Skin of body (tissue), 2 donors: ENCODE measurements around the gene ECM2. TPM values are rescaled to one million over a fixed set of nuclear protein-coding genes. Genes with fewer than 3 reads are reported as not detected.
A peak's percentile ranks its signal among the peaks of the same experiment; 100 is the strongest.
"Not testable (repeated sequence)": the region's sequence is repeated elsewhere in the genome, so short reads cannot be mapped to it uniquely, and the experiment has no call there.

Experiments used
- DNase-seq: peaks from one replicate; lab custom pipeline; 2025; lab: John Stamatoyannopoulos, UW
- total RNA-seq: library from RNA; depleted of rRNA; stranded (reverse); fragments of >200 nt; gene quantifications from one replicate; pipeline ENCODE4 v1.2.3, GENCODE V29; 2014

Gene ECM2
- total RNA-seq = 77.1 TPM

- peak; percentile 80 for DNase-seq
These were observed at the start of gene ECM2 for GRCh38 chr9:92535940-92536850. ECM2 (minus strand) TSS chr9:92535990; CDS start chr9:92522866, 13,124 bp downstream.

DNA sequence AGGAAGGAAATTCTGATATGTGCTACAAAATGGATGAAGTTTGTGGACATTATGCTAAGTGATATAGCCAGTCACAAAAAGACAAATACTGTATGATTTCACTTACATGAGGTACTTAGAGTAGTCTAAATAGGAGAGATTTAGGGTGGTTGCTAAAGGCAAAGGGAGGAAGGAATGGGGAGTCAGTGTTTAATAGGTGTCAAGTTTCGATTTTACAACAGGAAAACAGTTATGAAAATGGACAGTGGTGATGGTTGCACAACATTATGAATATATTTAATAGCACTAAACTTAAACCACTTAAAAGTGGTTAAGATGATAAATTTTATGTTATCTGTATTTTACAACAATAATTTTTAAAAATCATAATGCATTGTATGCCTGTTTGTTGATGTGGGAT lies 40.4 kb upstream of the ECM2 start:
- no peak for DNase-seq

GRCh38 chr9:92573612-92574011 lies 37.8 kb upstream of the ECM2 start:
- DNase-seq = not testable (repeated sequence)

- not testable (repeated sequence) for DNase-seq
These were observed 36.1 kb upstream of the ECM2 start for GRCh38 chr9:92571871-92572270.

- DNase-seq = peak; percentile 11
These were observed 29.2 kb upstream of the ECM2 start for GRCh38 chr9:92564982-92565381.

DNA sequence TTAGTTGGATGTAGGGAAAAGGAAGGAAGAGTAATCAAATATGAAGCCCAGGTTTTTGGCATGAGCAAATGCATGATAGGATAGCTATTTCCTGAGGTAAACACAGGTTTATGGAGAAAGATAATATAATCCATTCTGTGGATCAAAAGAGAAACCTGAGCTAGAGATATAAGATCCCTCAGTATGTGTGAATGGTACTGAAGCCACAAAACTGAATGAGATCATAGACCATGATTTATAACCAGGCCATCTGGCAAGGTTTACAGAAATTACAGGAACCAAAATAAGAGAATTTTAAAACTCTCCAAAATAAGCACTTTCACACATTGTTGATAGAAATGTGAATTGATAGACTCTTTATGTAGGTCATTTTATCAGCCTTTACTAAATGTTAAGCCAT lies 28.7 kb upstream of the ECM2 start:
- DNase-seq = peak; percentile 9

GRCh38 chr9:92563116-92564100 lies 27.6 kb upstream of the ECM2 start:
- peak; percentile 35 for DNase-seq

- peak; percentile 79 for DNase-seq
These were observed 26.7 kb upstream of the ECM2 start for GRCh38 chr9:92562461-92562967.

DNA sequence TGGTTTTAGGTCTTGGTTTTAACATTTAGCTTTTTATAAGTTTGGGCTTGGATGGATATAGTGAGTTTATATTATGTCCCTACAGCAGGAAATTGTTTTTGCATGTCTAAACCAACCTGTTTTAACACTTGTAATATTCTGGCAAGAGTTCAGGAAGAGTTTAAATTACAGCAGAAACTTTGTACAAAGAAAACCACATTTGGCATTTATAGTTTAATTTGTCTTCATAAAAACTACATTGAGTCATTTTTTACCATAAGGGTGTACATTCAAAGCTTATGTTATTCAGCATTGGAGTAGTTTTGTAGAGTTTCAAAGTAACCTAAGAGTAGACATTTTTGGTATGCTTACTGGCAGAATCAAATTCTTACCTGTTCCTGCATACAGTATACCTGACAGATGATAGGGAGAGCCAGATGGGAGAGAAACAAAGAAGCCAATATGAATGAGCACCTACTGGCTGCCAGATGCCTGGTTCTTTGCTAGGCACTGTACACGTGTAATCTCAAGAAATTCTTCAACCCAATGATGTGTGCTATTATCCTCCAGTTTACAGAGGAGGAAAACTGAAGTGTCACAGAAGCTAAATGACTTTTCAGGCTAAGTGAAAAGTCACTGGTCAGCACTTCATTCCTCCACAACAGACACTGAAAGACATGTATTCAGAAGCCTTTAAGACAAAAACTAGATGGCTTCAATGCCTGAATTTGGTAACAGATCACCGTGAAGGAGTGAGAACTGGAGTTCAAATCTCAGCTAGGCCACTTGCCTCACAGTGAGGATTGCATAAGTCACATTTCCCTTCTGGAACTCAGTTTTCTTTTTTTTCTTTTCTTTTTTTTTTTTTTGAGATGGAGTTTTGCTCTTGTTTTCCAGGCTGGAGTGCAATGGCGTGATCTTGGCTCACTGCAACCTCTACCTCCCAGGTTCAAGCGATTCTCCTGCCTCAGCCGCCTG lies 25.9 kb upstream of the ECM2 start:
- DNase-seq = peak; percentile 34

DNA sequence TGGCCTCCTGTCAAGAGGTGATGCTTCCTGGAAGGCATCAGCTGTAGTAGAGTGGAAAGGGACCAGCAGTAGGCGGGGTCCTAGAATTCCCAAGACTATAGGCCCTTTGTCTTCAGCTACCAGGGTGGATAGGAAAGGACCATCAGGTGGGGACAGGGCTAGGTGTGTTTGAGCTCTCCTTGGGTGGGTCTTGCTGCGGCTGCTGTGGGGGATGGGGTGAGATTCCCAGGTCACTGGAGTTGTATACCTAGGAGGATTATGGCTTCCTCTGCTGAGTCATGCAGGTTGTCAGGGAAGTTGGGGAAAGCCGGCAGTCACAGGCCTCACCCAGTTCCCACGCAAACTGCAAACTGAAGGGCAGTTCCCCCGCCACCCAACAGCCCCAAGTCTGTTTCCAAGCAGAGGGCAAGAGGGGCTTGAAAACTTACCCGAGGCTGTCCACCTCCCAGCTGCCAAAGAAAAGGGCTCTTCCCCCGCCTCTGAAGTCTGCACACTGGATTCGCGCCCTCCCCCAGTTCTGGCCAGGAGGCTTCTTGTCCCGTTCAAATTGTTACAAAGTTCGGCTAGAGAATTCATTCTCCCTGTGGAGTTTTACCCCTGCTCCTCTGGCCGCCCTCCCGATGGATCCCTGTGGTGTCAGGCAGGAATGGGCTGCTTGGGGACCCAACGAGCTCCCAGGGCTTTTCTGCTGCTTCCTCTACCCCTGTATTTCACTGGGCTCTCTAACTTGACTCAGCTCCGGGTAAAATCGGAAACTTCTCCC lies 23.0 kb upstream of the ECM2 start:
- no peak for DNase-seq

DNA sequence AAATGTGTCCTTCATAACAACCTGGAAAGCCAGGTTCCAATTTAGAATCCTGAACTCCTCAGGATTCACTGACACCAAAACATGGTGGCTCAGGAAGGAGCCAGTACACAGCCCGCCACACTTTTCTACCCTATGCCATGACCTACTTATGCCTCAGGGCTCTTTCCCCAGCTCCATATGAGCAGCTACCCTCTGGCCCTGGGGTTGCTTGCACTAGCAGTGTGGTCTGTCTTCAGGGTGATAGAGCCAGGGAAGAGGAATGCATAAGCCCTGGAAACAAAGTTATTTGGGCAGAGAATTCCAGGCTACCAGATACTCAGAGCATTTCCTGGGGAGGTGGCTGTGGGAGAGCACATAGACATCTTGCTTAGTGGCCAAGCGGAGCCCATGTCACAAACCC lies 15.0 kb upstream of the ECM2 start:
- DNase-seq = no peak

DNA sequence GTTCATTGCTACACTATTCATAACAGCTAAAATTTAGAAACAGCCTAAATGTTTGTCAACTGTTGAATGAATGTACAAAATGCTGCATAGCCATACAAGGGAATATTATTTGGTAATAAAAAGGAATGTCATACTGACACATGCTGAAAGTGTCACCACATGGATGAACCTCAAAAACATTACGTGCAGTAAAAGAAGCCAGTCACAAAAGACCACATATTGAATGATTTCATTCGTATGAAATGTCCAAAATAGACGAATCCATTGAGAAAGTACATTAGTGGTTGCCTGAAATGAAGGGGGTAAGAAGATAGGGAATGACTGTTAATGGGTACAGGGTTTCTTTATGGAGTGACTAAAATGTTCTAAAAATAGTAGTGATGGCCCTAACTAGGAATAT lies 11.6 kb upstream of the ECM2 start:
- no peak for DNase-seq

- DNase-seq = no peak
These were observed 9.3 kb upstream of the ECM2 start for GRCh38 chr9:92545002-92545510.

- DNase-seq = no peak
These were observed 8.2 kb upstream of the ECM2 start for GRCh38 chr9:92543972-92544371.

DNA sequence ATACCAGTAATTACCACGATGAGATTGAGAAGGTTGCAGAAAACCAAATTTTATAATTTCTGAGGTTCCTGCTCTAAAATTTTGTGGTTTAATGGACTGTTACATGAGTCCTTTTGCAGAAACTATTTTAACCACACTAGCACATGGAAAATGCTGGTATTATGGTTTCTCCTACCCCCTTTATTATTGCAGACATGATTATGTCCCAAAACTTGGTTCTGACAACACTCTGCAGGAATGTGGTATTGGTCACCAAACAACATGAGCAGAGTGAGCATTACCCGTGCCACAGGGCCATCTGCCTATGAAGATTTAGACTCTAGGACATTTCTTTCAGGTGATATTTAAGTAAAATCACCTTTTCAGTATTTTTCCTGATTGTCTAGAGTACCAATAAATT lies 2.8 kb upstream of the ECM2 start:
- DNase-seq = no peak

- DNase-seq = no peak
These were observed 1.1 kb downstream of the ECM2 start for GRCh38 chr9:92534674-92535073.

- no peak for DNase-seq
These were observed 1.6 kb downstream of the ECM2 start for GRCh38 chr9:92534204-92534603.

DNA sequence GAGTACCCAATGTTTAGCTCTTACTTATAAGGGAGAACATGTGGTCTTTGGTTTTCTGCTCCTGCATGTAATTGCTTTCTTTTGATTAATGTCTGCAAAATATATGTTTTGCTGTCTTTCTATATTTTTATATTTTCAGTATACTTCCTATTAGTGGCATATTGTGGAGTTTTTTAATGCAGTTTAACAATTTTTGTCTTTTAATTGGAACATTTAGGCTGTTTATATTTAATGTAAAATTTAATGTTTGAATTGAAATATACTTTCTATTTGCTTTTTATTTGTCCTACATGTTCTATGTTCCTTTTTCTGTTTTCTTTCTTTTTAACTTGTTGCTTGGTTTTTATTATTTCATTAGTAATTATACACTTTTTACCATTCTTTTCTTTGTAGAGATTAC lies 4.9 kb downstream of the ECM2 start:
- no peak for DNase-seq

DNA sequence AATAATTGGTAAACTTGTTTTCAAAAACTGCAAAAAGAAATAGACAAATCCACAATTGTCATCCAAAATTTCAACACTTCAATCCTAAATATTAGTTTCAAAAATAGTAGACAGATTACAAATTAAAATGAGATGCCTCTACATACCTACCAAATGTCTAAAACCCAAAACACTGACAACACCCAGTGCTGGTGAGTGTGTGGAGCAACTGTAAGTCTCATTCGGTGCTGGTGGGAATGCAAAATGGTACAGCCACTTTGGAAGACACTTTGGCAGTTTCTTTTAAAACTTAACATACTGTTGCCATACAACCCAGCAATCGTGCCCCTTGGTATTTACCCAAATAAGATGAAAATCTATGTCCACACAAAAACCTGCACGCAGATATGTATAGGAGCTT lies 6.7 kb downstream of the ECM2 start:
- no peak for DNase-seq

GRCh38 chr9:92528522-92528849 lies 7.3 kb downstream of the ECM2 start:
- no peak for DNase-seq
